GM23338 (cell line): Measurements from ENCODE around the gene DCLRE1B.

Experiments
- CREB1 ChIP-seq: fragments of 250-450 bp; sonication (Bioruptor Pico); IDR thresholded peaks from 2 replicates; pipeline ENCODE4 v1.5.0; 2020; ENCODE audit warnings: low read depth, mild to moderate bottlenecking, moderate library complexity
- CTCF ChIP-seq, 2 experiments: fragments of 200-600 bp in 1 of 2; sonication (generic) in 1 of 2; conservative IDR thresholded peaks; 2 replicates each; pipeline versions ENCODE4 v1.5.1 to v1.6.1; 2016 to 2017; ENCODE audit warnings: antibody characterized with exemption in 2 of 2, low read depth in 2 of 2, mild to moderate bottlenecking in 2 of 2, moderate library complexity in 1 of 2
- EZH2 ChIP-seq: fragments of 200-600 bp; sonication (generic); IDR thresholded peaks from one replicate; pipeline ENCODE4 v1.8.0; 2017; ENCODE audit warnings: antibody characterized with exemption, mild to moderate bottlenecking, low read depth; ENCODE audit not compliant: unreplicated experiment
- EZH2phosphoT487 ChIP-seq: fragments of 200-600 bp; sonication (generic); IDR thresholded peaks from one replicate; pipeline ENCODE4 v1.8.1; 2018; ENCODE audit warnings: antibody characterized with exemption; ENCODE audit not compliant: unreplicated experiment
- JUNB ChIP-seq: IDR thresholded peaks from one replicate; pipeline ENCODE4 v1.6.1; 2016; ENCODE audit warnings: antibody characterized with exemption; ENCODE audit not compliant: unreplicated experiment
- NANOG ChIP-seq: IDR thresholded peaks from 2 replicates; pipeline ENCODE4 v1.6.1; 2016; ENCODE audit warnings: antibody characterized with exemption, borderline replicate concordance
- POLR2AphosphoS5 ChIP-seq: IDR thresholded peaks from 2 replicates; pipeline ENCODE4 v1.6.1; 2016; ENCODE audit warnings: antibody characterized with exemption, low read depth
- REST ChIP-seq: IDR thresholded peaks from one replicate; pipeline ENCODE4 v1.6.1; 2018; ENCODE audit warnings: antibody characterized with exemption; ENCODE audit not compliant: unreplicated experiment
- ZNF331 ChIP-seq: fragments of 250-450 bp; sonication (Bioruptor Pico); IDR thresholded peaks from 2 replicates; pipeline ENCODE4 v1.5.0; 2020; ENCODE audit warnings: low read depth, mild to moderate bottlenecking, moderate library complexity
- ZNF462 ChIP-seq: fragments of 250-450 bp; sonication (Bioruptor Pico); IDR thresholded peaks from 2 replicates; pipeline ENCODE4 v1.5.0; 2020; ENCODE audit warnings: mild to moderate bottlenecking, moderate library complexity

- TF ChIP-seq CTCF (conservative IDR thresholded peaks at IDR 0.05; ENCODE audit: low read depth in 2 of 2) (no peak), EZH2 (no peak), POLR2AphosphoS5 (no peak), EZH2phosphoT487 (no peak), ZNF462 (no peak), REST (no peak), CREB1 (no peak), ZNF331 (CRISPR knock-in tag) (no peak), JUNB (no peak), NANOG (no peak)
Measured at GRCh38 chr1:113895961-113896360, 9.2 kb upstream of the DCLRE1B start.
